Breast epithelium (tissue), 3 donors: ENCODE data around the gene NDUFAF8.

Experiments used
- CTCF ChIP-seq, 3 donors: fragments of 450-650 bp; IDR thresholded peaks; one replicate each; pipeline ENCODE4 v1.5.1; 2016 to 2017; ENCODE audit warnings: antibody characterized with exemption in 3 of 3, mild to moderate bottlenecking in 3 of 3, moderate library complexity in 3 of 3
- POLR2A ChIP-seq: fragments of 450-650 bp; IDR thresholded peaks from one replicate; pipeline ENCODE4 v1.6.1; 2016; ENCODE audit warnings: antibody characterized with exemption, mild to moderate bottlenecking, moderate library complexity
- POLR2AphosphoS5 ChIP-seq, 3 donors: sonication (generic); formaldehyde crosslinking; IDR thresholded peaks; one replicate each; pipeline ENCODE4 v1.6.1; 2017; ENCODE audit warnings: antibody characterized with exemption in 3 of 3

- TF ChIP-seq POLR2AphosphoS5 (IDR thresholded peaks at IDR 0.05), result no peak
- TF ChIP-seq CTCF (IDR thresholded peaks at IDR 0.05), result no peak
- no peak for TF ChIP-seq POLR2A
Observed at GRCh38 chr17:81237591-81238489, 1.3 kb upstream of the NDUFAF8 start.
